A549 (cell line): Measurements from ENCODE around the gene TSPAN16. TPM values are rescaled to one million over a fixed set of nuclear protein-coding genes. Genes with fewer than 3 reads are reported as not detected.

Source experiments
- ATAC-seq, 2 experiments: fragments of 200-7000 bp in 1 of 2; fragments of >200 bp in 1 of 2; cut with Nextera tagmentation in 1 of 2; cut with Tn5 transposase in 1 of 2; 3 replicates each; pipeline versions ENCODE4 v1.8.0 to v1.9.1; 2018 to 2020; ENCODE audit warnings: mild to moderate bottlenecking in 1 of 2, moderate library complexity in 1 of 2
- CTCF ChIA-PET: fragments of 300-600 bp; sonication (Branson Sonifier 250); formaldehyde crosslinking; extraction: SDS; loops from one replicate; lab custom pipeline; 2021; ENCODE audit warnings: antibody characterized with exemption, inconsistent platforms; lab: Yijun Ruan, JAX
- POLR2A ChIA-PET: fragments of 350-600 bp; formaldehyde crosslinking; extraction: SDS; loops from one replicate; lab custom pipeline; 2021; ENCODE audit warnings: antibody characterized with exemption, inconsistent platforms; lab: Yijun Ruan, JAX
- DNase-seq, 2 experiments: peaks; one replicate each; pipeline versions ENCODE4 v3.0.0 to v3.0.0-alpha.2; 2011 to 2016; ENCODE audit warnings: low read depth in 1 of 2, low spot score in 1 of 2
- FAIRE-seq: peaks from 2 replicates; lab custom pipeline; 2011; peaks lifted over from hg19 to GRCh38; lab: Jason Lieb, UNC
- H3K27ac ChIP-seq, 2 experiments: fragments of >200 bp; sonication (Bioruptor Twin); formaldehyde crosslinking; 3 replicates each; pipeline ENCODE4 v1.5.1; 2016 to 2017
- H3K4me1 ChIP-seq: fragments of >200 bp; sonication (Bioruptor Twin); formaldehyde crosslinking; 3 replicates; pipeline ENCODE4 v1.6.1; 2016
- H3K4me2 ChIP-seq: fragments of >200 bp; sonication (Bioruptor Twin); formaldehyde crosslinking; 3 replicates; pipeline ENCODE4 v1.6.1; 2016
- H3K4me3 ChIP-seq: fragments of >200 bp; sonication (Bioruptor Twin); formaldehyde crosslinking; 3 replicates; pipeline ENCODE4 v1.5.1; 2016
- H3K9me3 ChIP-seq: fragments of >200 bp; sonication (Bioruptor Twin); formaldehyde crosslinking; 3 replicates; pipeline ENCODE4 v1.6.1; 2016
- CBX2 ChIP-seq: fragments of 200-600 bp; sonication (generic); IDR thresholded peaks from 2 replicates; pipeline ENCODE4 v1.6.1; 2016; ENCODE audit warnings: low read depth, mild to moderate bottlenecking, borderline replicate concordance
- CHD2 ChIP-seq: fragments of 150-350 bp; IDR thresholded peaks from 2 replicates; pipeline ENCODE4 v1.6.1; 2014; ENCODE audit warnings: low read length; ENCODE audit not compliant: partially characterized antibody
- CHD4 ChIP-seq: fragments of 200-600 bp; sonication (generic); IDR thresholded peaks from 2 replicates; pipeline ENCODE4 v1.6.1; 2016; ENCODE audit warnings: antibody characterized with exemption, mild to moderate bottlenecking, borderline replicate concordance
- EHF ChIP-seq: fragments of 250-450 bp; sonication (Bioruptor Pico); IDR thresholded peaks from 2 replicates; pipeline ENCODE4 v1.5.0; 2020; ENCODE audit warnings: mild to moderate bottlenecking
- ELK1 ChIP-seq: fragments of 150-350 bp; IDR thresholded peaks from 2 replicates; pipeline ENCODE4 v1.6.1; 2014; ENCODE audit warnings: low read depth, mild to moderate bottlenecking, low read length
- ESRRA ChIP-seq: fragments of 150-350 bp; IDR thresholded peaks from 2 replicates; pipeline ENCODE4 v1.6.1; 2014; ENCODE audit warnings: mild to moderate bottlenecking, low read length, borderline replicate concordance
- FOSB ChIP-seq: fragments of 250-450 bp; sonication (Bioruptor Pico); IDR thresholded peaks from 2 replicates; pipeline ENCODE4 v1.5.0; 2020; ENCODE audit warnings: mild to moderate bottlenecking, moderate library complexity
- GATA3 ChIP-seq: IDR thresholded peaks from 2 replicates; pipeline ENCODE4 v1.6.1; 2012; ENCODE audit warnings: borderline replicate concordance
- JUN ChIP-seq, 2 experiments: fragments of >200 bp; sonication (Bioruptor Twin); formaldehyde crosslinking; IDR thresholded peaks; 2 replicates in 1 of 2; 3 replicates in 1 of 2; pipeline ENCODE4 v1.6.1; 2016 to 2017
- JUNB ChIP-seq: fragments of >200 bp; sonication (Bioruptor Twin); formaldehyde crosslinking; IDR thresholded peaks from 2 replicates; pipeline ENCODE4 v1.6.1; 2016
- KDM1A ChIP-seq: fragments of 200-600 bp; sonication (generic); IDR thresholded peaks from 2 replicates; pipeline ENCODE4 v1.6.1; 2016; ENCODE audit warnings: low read depth, mild to moderate bottlenecking
- KDM5A ChIP-seq: fragments of 200-600 bp; sonication (generic); IDR thresholded peaks from 2 replicates; pipeline ENCODE4 v1.6.1; 2016; ENCODE audit warnings: antibody characterized with exemption, mild to moderate bottlenecking
- NFE2L2 ChIP-seq: fragments of 150-350 bp; conservative IDR thresholded peaks from 2 replicates; pipeline ENCODE4 v1.6.1; 2014; ENCODE audit warnings: low read length
- NR3C1 ChIP-seq: fragments of >200 bp; sonication (Bioruptor Twin); formaldehyde crosslinking; IDR thresholded peaks from 3 replicates; pipeline ENCODE4 v1.6.1; 2017
- PHF8 ChIP-seq: fragments of 200-600 bp; sonication (generic); IDR thresholded peaks from 2 replicates; pipeline ENCODE4 v1.6.1; 2016; ENCODE audit warnings: low read depth, mild to moderate bottlenecking, antibody characterized with exemption, moderate library complexity, borderline replicate concordance
- POLR2A ChIP-seq: IDR thresholded peaks from 2 replicates; pipeline ENCODE4 v1.6.1; 2012; ENCODE audit warnings: mild to moderate bottlenecking, low read length
- RAD21 ChIP-seq, 2 experiments: fragments of >200 bp in 1 of 2; sonication (Bioruptor Twin) in 1 of 2; formaldehyde crosslinking in 1 of 2; IDR thresholded peaks in 1 of 2; conservative IDR thresholded peaks in 1 of 2; 2 replicates in 1 of 2; 3 replicates in 1 of 2; pipeline ENCODE4 v1.6.1; 2012 to 2018; ENCODE audit warnings: inconsistent platforms in 1 of 2
- RARB ChIP-seq: fragments of 250-450 bp; sonication (Bioruptor Pico); IDR thresholded peaks from 2 replicates; pipeline ENCODE4 v1.8.0; 2021; ENCODE audit warnings: mild to moderate bottlenecking, moderate library complexity
- RFX5 ChIP-seq: fragments of 450-650 bp; IDR thresholded peaks from 2 replicates; pipeline ENCODE4 v1.7.1; 2014; ENCODE audit warnings: antibody characterized with exemption, mild to moderate bottlenecking, moderate library complexity
- RNF2 ChIP-seq: fragments of 200-600 bp; sonication (generic); IDR thresholded peaks from 2 replicates; pipeline ENCODE4 v1.6.1; 2016; ENCODE audit warnings: low read depth, mild to moderate bottlenecking, antibody characterized with exemption, moderate library complexity, borderline replicate concordance
- SMC3 ChIP-seq: fragments of >200 bp; sonication (Bioruptor Twin); formaldehyde crosslinking; IDR thresholded peaks from 3 replicates; pipeline ENCODE4 v1.6.1; 2018; ENCODE audit warnings: inconsistent platforms
- TFCP2L1 ChIP-seq: fragments of 250-450 bp; sonication (Bioruptor Pico); IDR thresholded peaks from 2 replicates; pipeline ENCODE4 v1.5.0; 2021; ENCODE audit warnings: mild to moderate bottlenecking
- ZC3H11A ChIP-seq: fragments of 450-650 bp; IDR thresholded peaks from 2 replicates; pipeline ENCODE4 v1.6.1; 2014; ENCODE audit warnings: antibody characterized with exemption, mild to moderate bottlenecking
- ZNF302 ChIP-seq: fragments of 250-450 bp; sonication (Bioruptor Pico); IDR thresholded peaks from 2 replicates; pipeline ENCODE4 v1.9.0; 2021; ENCODE audit warnings: inconsistent platforms, mild to moderate bottlenecking, moderate library complexity
- WGBS: methylation state at CpG from one replicate; pipeline ENCODE4 v1.1.6; 2017; ENCODE audit errors: missing lambda C conversion rate; 5-methylcytosine and 5-hydroxymethylcytosine counted together
- polyA plus RNA-seq, 4 experiments: library from polyadenylated mRNA; depleted of rRNA in 3 of 4; stranded (reverse); fragments of >200 nt; fragmentation: RNase III in 1 of 4; extraction: RNeasy Plus Mini Kit Qiagen cat#74134 plus additional on column Dnase treatment in 1 of 4; gene quantifications; 2 replicates in 3 of 4; 3 replicates in 1 of 4; pipeline ENCODE4 v1.2.3, GENCODE V29; 2011 to 2017
- TF ChIP-seq, protein P1 (sequence below): fragments of 250-450 bp; sonication (Bioruptor Pico); IDR thresholded peaks from 2 replicates; pipeline ENCODE4 v1.5.0; 2021; ENCODE audit warnings: mild to moderate bottlenecking, moderate library complexity, borderline replicate concordance
- TF ChIP-seq, protein P2 (sequence below): fragments of 250-450 bp; sonication (Bioruptor Pico); IDR thresholded peaks from 2 replicates; pipeline ENCODE4 v1.5.0; 2020; ENCODE audit warnings: low read depth, mild to moderate bottlenecking, moderate library complexity
- TF ChIP-seq, protein P3 (sequence below): IDR thresholded peaks from 2 replicates; pipeline ENCODE4 v1.6.1; 2012

Gene TSPAN16
- polyA plus RNA-seq, 2 of the 4 experiments (the other 2 are of a cell fraction), result not detected

- CTCF ChIA-PET, result interaction anchor here (1.1 to 1.8 kb wide), 4 partner anchors 21 to 194 kb away, joined by 3 to 7 read pairs (median 4); partner anchors contain the start of gene TMEM205
- 70% methylated on average over 7 of the region's 7 CpGs for WGBS
- no peaks in the 10 kb centered on the region for H3K4me1 ChIP-seq
- ATAC-seq, result peak in 1 of 2 experiments; percentile 50; a peak in 1 of 6 replicates
- H3K27ac ChIP-seq, result no peak overlapping the region
- POLR2A ChIA-PET, result no interaction called here
- no peak for FAIRE-seq
- no peak overlapping the region for H3K4me2 ChIP-seq
- no peaks in the 10 kb centered on the region for H3K9me3 ChIP-seq
- peak; percentile 25 to 32 for DNase-seq
- TF ChIP-seq CHD4 (no peak), RAD21 (conservative IDR thresholded peaks at IDR 0.05 in 1 of 2, IDR thresholded peaks at IDR 0.05 in 1 of 2) (peak; percentile 14 to 30; a peak in 2 of 5 replicates), SMC3 (0 out of 3 replicates have a peak, but pooled peaks have one; percentile 19)
- H3K4me3 ChIP-seq, result no peak overlapping the region
Measured at GRCh38 chr19:11288349-11288748, 7.6 kb upstream of the TSPAN16 start.

DNA sequence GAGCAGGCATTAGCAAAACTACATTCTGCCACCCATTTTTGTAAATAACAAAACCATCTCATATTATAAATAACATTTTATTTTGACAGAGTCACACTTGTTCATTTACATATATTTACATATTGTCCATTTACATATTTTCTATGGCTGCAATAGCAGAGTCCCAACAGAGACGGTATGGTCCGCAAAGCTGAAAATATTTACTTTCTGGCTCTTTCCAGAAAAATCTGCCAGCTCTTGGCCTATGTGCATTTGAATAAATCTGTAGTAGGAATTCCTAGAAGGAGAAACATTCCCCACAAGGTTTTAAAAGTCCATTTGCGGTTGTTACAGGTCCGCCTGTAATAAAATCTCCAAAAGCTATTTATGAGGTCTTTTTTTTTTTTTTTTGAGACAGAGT, 5.7 kb upstream of the TSPAN16 start:
- Histone ChIP-seq H3K4me1 (0 out of 3 replicates have a peak, but pooled peaks cover 5% of the 10 kb centered on the region), H3K27ac (no peak overlapping the region), H3K9me3 (no peaks in the 10 kb centered on the region), H3K4me2 (no peak overlapping the region), H3K4me3 (no peak overlapping the region)
- no peak for TF ChIP-seq PHF8
- no peak for TF ChIP-seq FOSB (CRISPR knock-in tag)
- TF ChIP-seq JUNB, result no peak
- no peak for TF ChIP-seq TFCP2L1
- TF ChIP-seq RFX5, result no peak
- TF ChIP-seq, protein P1, sequence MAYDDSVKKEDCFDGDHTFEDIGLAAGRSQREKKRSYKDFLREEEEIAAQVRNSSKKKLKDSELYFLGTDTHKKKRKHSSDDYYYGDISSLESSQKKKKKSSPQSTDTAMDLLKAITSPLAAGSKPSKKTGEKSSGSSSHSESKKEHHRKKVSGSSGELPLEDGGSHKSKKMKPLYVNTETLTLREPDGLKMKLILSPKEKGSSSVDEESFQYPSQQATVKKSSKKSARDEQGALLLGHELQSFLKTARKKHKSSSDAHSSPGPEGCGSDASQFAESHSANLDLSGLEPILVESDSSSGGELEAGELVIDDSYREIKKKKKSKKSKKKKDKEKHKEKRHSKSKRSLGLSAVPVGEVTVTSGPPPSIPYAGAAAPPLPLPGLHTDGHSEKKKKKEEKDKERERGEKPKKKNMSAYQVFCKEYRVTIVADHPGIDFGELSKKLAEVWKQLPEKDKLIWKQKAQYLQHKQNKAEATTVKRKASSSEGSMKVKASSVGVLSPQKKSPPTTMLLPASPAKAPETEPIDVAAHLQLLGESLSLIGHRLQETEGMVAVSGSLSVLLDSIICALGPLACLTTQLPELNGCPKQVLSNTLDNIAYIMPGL (CRISPR knock-in tag), result no peak
- no peak for TF ChIP-seq ZC3H11A
- no peak for TF ChIP-seq KDM5A
- TF ChIP-seq NR3C1, result no peak
- no peak for TF ChIP-seq RARB (CRISPR knock-in tag)
- TF ChIP-seq ELK1, result no peak
- TF ChIP-seq RNF2, result no peak
- CTCF ChIA-PET, result interaction anchor here (0.6 to 3.2 kb wide), 3 partner anchors 78 to 192 kb away, joined by 4 to 12 read pairs (median 7); no protein-coding TSS in a partner anchor
- WGBS, result 84% methylated on average over 4 of the region's 4 CpGs
- POLR2A ChIA-PET, result no interaction called here
- ATAC-seq (no peak), FAIRE-seq (no peak), DNase-seq (no peak)

- ChIA-PET POLR2A (no interaction called here), CTCF (interaction anchor here (0.7 to 3.2 kb wide), 4 partner anchors 48 to 191 kb away, joined by 3 to 12 read pairs (median 6); partner anchors contain the start of gene RAB3D)
- FAIRE-seq (no peak), DNase-seq (no peak), ATAC-seq (no peak)
- 92% methylated on average over 7 of the region's 7 CpGs for WGBS
- H3K9me3 ChIP-seq, result no peaks in the 10 kb centered on the region
- H3K4me2 ChIP-seq, result no peak overlapping the region
- H3K4me1 ChIP-seq, result 0 out of 3 replicates have a peak, but pooled peaks cover 5% of the 10 kb centered on the region
- TF ChIP-seq CBX2 (no peak), EHF (CRISPR knock-in tag) (no peak), POLR2A (no peak), RARB (CRISPR knock-in tag) (no peak), ESRRA (no peak), CHD4 (no peak), ZNF302 (CRISPR knock-in tag) (no peak), NFE2L2 (no peak), GATA3 (no peak), JUN (IDR thresholded peaks at IDR 0.05) (no peak), CHD2 (no peak), KDM1A (no peak)
- TF ChIP-seq, protein P2, sequence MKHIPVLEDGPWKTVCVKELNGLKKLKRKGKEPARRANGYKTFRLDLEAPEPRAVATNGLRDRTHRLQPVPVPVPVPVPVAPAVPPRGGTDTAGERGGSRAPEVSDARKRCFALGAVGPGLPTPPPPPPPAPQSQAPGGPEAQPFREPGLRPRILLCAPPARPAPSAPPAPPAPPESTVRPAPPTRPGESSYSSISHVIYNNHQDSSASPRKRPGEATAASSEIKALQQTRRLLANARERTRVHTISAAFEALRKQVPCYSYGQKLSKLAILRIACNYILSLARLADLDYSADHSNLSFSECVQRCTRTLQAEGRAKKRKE (CRISPR knock-in tag), result no peak
- TF ChIP-seq, protein P1 (CRISPR knock-in tag), result no peak
- TF ChIP-seq, protein P3, sequence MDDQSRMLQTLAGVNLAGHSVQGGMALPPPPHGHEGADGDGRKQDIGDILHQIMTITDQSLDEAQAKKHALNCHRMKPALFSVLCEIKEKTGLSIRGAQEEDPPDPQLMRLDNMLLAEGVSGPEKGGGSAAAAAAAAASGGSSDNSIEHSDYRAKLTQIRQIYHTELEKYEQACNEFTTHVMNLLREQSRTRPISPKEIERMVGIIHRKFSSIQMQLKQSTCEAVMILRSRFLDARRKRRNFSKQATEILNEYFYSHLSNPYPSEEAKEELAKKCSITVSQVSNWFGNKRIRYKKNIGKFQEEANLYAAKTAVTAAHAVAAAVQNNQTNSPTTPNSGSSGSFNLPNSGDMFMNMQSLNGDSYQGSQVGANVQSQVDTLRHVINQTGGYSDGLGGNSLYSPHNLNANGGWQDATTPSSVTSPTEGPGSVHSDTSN, result no peak
- H3K4me3 ChIP-seq, result no peak overlapping the region
- H3K27ac ChIP-seq, result no peak overlapping the region
Measured at GRCh38 chr19:11291415-11291814, 4.5 kb upstream of the TSPAN16 start.
